Activated CD8-positive, alpha-beta T cell treated with anti-CD3 and anti-CD28 coated beads for 36 hours (primary cell): ENCODE results near the gene OSR1. TPM values are rescaled to one million over a fixed set of nuclear protein-coding genes. Genes with fewer than 3 reads are reported as not detected.
"Not testable (repeated sequence)": the region's sequence is repeated elsewhere in the genome, so short reads cannot be mapped to it uniquely, and the experiment has no call there.

Experiments used
- ATAC-seq: fragments of 200-7000 bp; cut with Tn5 transposase; one replicate; pipeline ENCODE4 v1.10.0; 2021; ENCODE audit warnings: mild to moderate bottlenecking, moderate library complexity
- CTCF ChIA-PET: fragments of 350-600 bp; sonication (Branson Sonifier 250); formaldehyde crosslinking; loops from one replicate; lab custom pipeline; 2021; ENCODE audit warnings: antibody characterized with exemption; lab: Charles Lee
- POLR2A ChIA-PET: fragments of 350-600 bp; sonication (Branson Sonifier 250); formaldehyde crosslinking; loops from one replicate; lab custom pipeline; 2021; ENCODE audit warnings: antibody characterized with exemption; lab: Charles Lee
- DNase-seq: peaks from one replicate; pipeline ENCODE4 v3.0.0-alpha.2; 2020
- H3K27ac Mint-ChIP-seq: one replicate; pipeline ENCODE4 v1.8.0; 2021; ENCODE audit warnings: mild to moderate bottlenecking, mixed read lengths
- H3K27me3 Mint-ChIP-seq: one replicate; pipeline ENCODE4 v1.8.0; 2021; ENCODE audit warnings: mixed read lengths
- H3K36me3 Mint-ChIP-seq: one replicate; pipeline ENCODE4 v1.8.0; 2021; ENCODE audit warnings: low read depth, mixed read lengths
- H3K4me1 Mint-ChIP-seq: one replicate; pipeline ENCODE4 v1.8.0; 2021; ENCODE audit warnings: low read depth, mixed read lengths
- H3K4me3 Mint-ChIP-seq: one replicate; pipeline ENCODE4 v1.8.0; 2021; ENCODE audit warnings: mild to moderate bottlenecking, moderate library complexity, mixed read lengths
- H3K9me3 Mint-ChIP-seq: one replicate; pipeline ENCODE4 v1.8.0; 2021; ENCODE audit warnings: mixed read lengths
- intact Hi-C: fragments of 100-400 bp; cut with micrococcal nuclease; formaldehyde crosslinking; loops from one replicate; pipeline ENCODE4 v1.10.0; 2022
- total RNA-seq, 2 experiments: library from RNA; stranded (reverse); gene quantifications; one replicate each; pipeline ENCODE4 v1.2.3, GENCODE V29; 2021
- TF ChIP-seq, protein P1 (sequence below): fragments of 200-600 bp; IDR thresholded peaks from one replicate; pipeline ENCODE4 v1.8.0; 2022; ENCODE audit warnings: antibody characterized with exemption, mild to moderate bottlenecking

Gene OSR1
- not detected for total RNA-seq

DNA sequence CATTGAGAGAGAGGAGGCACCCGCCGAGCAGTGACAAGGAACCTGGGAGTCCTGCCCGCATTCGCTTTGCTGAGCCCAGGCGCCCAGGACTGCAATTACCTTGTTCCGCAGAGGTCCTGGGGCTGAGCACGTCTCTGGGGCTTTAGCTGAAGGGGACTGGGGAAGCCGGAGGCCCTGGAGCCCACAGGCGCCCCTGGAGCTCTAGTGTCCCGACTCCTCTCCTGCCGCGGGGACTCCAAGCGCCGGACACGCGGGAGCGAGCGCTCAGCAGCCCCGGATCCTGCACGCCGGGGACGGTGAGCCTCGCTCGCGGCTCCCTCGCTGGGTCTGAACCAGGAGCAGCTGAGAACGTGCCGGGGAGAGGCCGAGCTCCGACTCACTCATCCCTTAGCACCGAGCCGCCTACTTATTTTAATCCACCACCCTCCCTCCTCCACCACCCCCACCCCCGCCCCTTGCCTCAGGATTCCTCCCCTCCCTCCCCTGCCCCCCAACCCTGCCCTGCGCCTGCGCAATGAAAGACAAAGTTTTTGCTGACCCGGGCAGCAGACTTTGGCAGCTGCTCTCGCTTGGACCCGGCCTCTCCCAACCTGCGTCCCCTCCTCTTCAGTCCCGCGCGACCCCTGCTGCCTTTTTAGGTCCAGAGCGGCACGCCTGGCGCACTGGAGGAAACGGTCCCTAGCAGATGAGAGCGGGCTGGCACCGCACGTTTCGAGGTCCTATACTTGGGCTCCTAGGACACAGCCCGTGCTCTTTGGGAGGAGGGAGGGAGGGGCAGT is at the start of gene OSR1:
Gene OSR1, minus strand, starts transcription at position 382 of the 779 bp plus-strand sequence. CDS start 4,818 bp downstream, outside the sequence.
- POLR2A ChIA-PET = interaction anchor here (0.7 to 2.3 kb wide), 2 partner anchors 10 to 11 kb away, joined by 3 to 10 read pairs; no protein-coding TSS in a partner anchor
- Mint-ChIP-seq H3K27ac (no peak within 1 kb of the TSS), H3K27me3 (peaks cover 91% of the 10 kb centered on the region), H3K4me3 (peak within 1 kb of the TSS; percentile 37), H3K4me1 (peaks cover 39% of the 10 kb centered on the region), H3K9me3 (no peaks in the 10 kb centered on the region), H3K36me3 (no peaks in the 10 kb centered on the region)
- CTCF ChIA-PET = interaction anchor here (1.4 to 5.9 kb wide), 3 partner anchors 9 to 837 kb away, joined by 5 to 56 read pairs (median 10); no protein-coding TSS in a partner anchor
- intact Hi-C loops = loop anchor here (10.0 kb wide), 1 partner anchor 804 kb away; no protein-coding TSS in a partner anchor
- TF ChIP-seq, protein P1, sequence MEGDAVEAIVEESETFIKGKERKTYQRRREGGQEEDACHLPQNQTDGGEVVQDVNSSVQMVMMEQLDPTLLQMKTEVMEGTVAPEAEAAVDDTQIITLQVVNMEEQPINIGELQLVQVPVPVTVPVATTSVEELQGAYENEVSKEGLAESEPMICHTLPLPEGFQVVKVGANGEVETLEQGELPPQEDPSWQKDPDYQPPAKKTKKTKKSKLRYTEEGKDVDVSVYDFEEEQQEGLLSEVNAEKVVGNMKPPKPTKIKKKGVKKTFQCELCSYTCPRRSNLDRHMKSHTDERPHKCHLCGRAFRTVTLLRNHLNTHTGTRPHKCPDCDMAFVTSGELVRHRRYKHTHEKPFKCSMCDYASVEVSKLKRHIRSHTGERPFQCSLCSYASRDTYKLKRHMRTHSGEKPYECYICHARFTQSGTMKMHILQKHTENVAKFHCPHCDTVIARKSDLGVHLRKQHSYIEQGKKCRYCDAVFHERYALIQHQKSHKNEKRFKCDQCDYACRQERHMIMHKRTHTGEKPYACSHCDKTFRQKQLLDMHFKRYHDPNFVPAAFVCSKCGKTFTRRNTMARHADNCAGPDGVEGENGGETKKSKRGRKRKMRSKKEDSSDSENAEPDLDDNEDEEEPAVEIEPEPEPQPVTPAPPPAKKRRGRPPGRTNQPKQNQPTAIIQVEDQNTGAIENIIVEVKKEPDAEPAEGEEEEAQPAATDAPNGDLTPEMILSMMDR = no peak
- ATAC-seq (peak; percentile 29), DNase-seq (no peak)

DNA sequence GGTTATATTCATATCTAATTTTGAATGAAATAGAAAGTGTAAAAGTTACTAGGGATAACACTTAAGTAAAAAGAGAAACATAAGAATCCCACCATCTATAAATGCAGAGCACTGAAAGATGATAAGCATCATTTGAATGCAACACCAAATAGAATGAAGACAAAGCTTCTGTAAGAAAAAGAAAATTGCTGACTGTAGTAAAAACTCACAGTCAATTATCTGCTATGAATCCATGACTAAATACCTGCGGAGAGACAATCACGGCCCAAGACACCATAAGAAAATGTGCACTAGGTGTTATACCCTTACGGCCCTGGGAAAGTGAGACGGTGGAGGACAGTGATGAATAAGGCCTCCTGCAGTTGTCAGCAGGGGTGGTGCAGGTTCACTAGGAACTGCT is 45.4 kb upstream of the OSR1 start:
- ATAC-seq (no peak), DNase-seq (no peak)
- Mint-ChIP-seq H3K9me3 (no peaks in the 10 kb centered on the region), H3K4me1 (no peaks in the 10 kb centered on the region), H3K4me3 (no peak overlapping the region), H3K36me3 (no peaks in the 10 kb centered on the region), H3K27ac (no peak overlapping the region), H3K27me3 (peaks cover 10% of the 10 kb centered on the region)
- ChIA-PET POLR2A (no interaction called here), CTCF (no interaction called here)
- TF ChIP-seq, protein P1 = no peak
- intact Hi-C loops = no loop called here

DNA sequence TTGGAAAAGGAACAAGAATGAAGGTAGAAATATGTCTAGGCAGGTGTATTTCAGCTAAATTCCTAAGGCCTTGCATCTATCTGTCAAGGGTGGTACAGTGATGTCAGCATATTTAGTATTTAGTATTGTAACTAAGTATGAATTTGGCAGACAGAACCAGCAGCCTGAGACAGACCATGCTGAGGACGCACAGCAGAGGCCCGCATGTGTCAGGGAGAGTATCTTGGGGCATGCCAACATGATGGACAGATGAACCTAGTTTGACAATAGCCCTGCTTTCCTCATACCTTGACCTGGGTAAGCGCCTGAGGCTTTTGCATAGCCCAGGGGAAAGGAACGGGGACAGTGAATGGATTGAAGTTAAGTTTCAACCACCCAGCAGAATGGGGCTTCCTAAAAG is 33.8 kb upstream of the OSR1 start:
- ATAC-seq (no peak), DNase-seq (no peak)
- Mint-ChIP-seq H3K4me1 (no peaks in the 10 kb centered on the region), H3K9me3 (no peaks in the 10 kb centered on the region), H3K27me3 (peaks cover 12% of the 10 kb centered on the region), H3K27ac (no peak overlapping the region), H3K4me3 (no peak overlapping the region), H3K36me3 (no peaks in the 10 kb centered on the region)
- CTCF ChIA-PET = no interaction called here
- TF ChIP-seq, protein P1 = no peak
- intact Hi-C loops = no loop called here
- POLR2A ChIA-PET = no interaction called here

DNA sequence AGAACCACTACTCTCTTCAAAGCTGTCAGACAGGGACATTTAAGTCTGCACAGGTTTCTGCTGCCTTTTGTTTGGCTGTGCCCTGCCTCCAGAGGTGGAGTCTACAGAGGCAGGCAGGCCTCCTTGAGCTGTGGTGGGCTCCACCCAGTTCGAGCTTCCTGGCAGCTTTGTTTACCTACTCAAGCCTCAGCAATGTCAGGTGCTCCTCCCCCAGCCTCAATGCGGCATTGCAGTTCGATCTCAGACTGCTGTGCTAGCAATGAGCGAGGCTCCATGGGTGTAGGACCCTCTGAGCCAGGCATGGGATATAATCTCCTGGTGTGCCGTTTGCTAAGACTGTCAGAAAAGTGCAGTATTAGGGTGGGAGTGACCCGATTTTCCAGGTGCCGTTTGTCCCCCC is 31.0 kb upstream of the OSR1 start:
- H3K36me3 Mint-ChIP-seq, intact Hi-C loops, H3K27ac Mint-ChIP-seq, ATAC-seq, H3K4me3 Mint-ChIP-seq, CTCF ChIA-PET, H3K9me3 Mint-ChIP-seq, DNase-seq, POLR2A ChIA-PET, H3K4me1 Mint-ChIP-seq: not testable (repeated sequence)
- H3K27me3 Mint-ChIP-seq = peaks cover 19% of the 10 kb centered on the region

DNA sequence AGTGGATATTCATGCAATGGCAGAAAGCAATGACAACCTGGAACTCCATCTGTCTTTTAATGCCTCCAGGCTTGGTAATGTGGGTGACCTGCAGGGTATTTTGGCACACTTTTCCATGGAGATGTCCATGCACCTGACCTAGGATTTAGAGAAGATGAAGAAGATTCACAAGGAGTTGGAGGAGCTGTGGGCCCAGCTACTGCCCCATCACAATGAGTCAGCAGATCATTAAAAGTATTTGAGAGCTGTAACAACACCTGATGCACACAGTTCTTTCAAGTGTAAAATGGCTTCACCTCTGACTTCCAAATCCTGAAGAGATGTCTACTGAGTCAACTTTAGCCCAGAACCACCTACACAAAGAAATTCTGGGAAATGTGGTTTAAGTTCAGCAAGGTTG is 22.1 kb upstream of the OSR1 start:
- intact Hi-C loops = no loop called here
- TF ChIP-seq, protein P1 = no peak
- H3K27me3 Mint-ChIP-seq = peaks cover 24% of the 10 kb centered on the region

More for the DNA sequence above, 22.1 kb upstream of the OSR1 start:
- Mint-ChIP-seq H3K36me3 (no peaks in the 10 kb centered on the region), H3K4me1 (no peaks in the 10 kb centered on the region), H3K4me3 (no peak overlapping the region), H3K27ac (no peak overlapping the region), H3K9me3 (peaks cover 1% of the 10 kb centered on the region)
- no peak for DNase-seq
- ChIA-PET POLR2A (interaction anchor here (0.6 kb wide), 1 partner anchor 137 kb away, joined by 3 read pairs; no protein-coding TSS in a partner anchor), CTCF (no interaction called here)
- no peak for ATAC-seq
